GM12878 (cell line): ENCODE measurements around the gene TRIM8. TPM values are rescaled to one million over a fixed set of nuclear protein-coding genes. Genes with fewer than 3 reads are reported as not detected.

Experiments
- ATAC-seq: fragments of 200-7000 bp; cut with Tn5 transposase; 3 replicates; pipeline ENCODE4 v1.9.1; 2020; ENCODE audit warnings: mild to moderate bottlenecking, moderate library complexity
- BruUV-seq: library from RNA; stranded (reverse); fragments of 400-500 nt; replicated peaks from 2 replicates; lab custom pipeline; 2021; lab: Mats Ljungman, UMichigan
- CTCF ChIA-PET: fragments of 300-600 bp; sonication (Branson Sonifier 250); formaldehyde crosslinking; extraction: SDS; loops from one replicate; lab custom pipeline; 2021; ENCODE audit warnings: inconsistent platforms; lab: Yijun Ruan, JAX
- POLR2A ChIA-PET: fragments of 350-600 bp; formaldehyde crosslinking; extraction: SDS; loops from one replicate; lab custom pipeline; 2021; ENCODE audit warnings: inconsistent platforms; lab: Charles Lee
- RAD21 ChIA-PET: fragments of 300-600 bp; sonication (Branson Sonifier 250); formaldehyde crosslinking; loops from one replicate; lab custom pipeline; 2023; ENCODE audit warnings: antibody characterized with exemption; ENCODE audit not compliant: unreplicated experiment; lab: Charles Lee
- SMC1A ChIA-PET: fragments of 300-600 bp; sonication (Branson Sonifier 250); formaldehyde crosslinking; loops from one replicate; lab custom pipeline; 2023; ENCODE audit not compliant: unreplicated experiment, uncharacterized antibody; lab: Charles Lee
- DNase-seq: peaks from one replicate; pipeline ENCODE4 v3.0.0-alpha.2; 2011; ENCODE audit warnings: low read depth, low spot score
- FAIRE-seq: peaks from 3 replicates; lab custom pipeline; 2011; peaks lifted over from hg19 to GRCh38; lab: Jason Lieb, UNC
- H2AFZ ChIP-seq: 2 replicates; pipeline ENCODE4 v1.6.0; 2011; ENCODE audit warnings: low read depth, low read length, control low read depth; ENCODE audit not compliant: control insufficient read depth
- H3K27ac ChIP-seq: 2 replicates; pipeline ENCODE4 v1.5.1; 2011; ENCODE audit warnings: control low read depth; ENCODE audit not compliant: control insufficient read depth, insufficient read depth
- H3K27me3 ChIP-seq, 2 experiments: replicated peaks in 1 of 2; 2 replicates each; pipeline versions ENCODE4 v1.6.0 to v1.6.1; 2011; ENCODE audit warnings: low read length in 1 of 2; ENCODE audit not compliant: control insufficient read depth in 2 of 2, insufficient read depth in 2 of 2
- H3K36me3 ChIP-seq, 2 experiments: 2 replicates each; pipeline ENCODE4 v1.5.1; 2011; ENCODE audit warnings: low read length in 1 of 2; ENCODE audit not compliant: control insufficient read depth in 2 of 2, insufficient read depth in 2 of 2
- H3K4me1 ChIP-seq: 2 replicates; pipeline ENCODE4 v1.6.1; 2011; ENCODE audit warnings: mild to moderate bottlenecking, low read length, moderate library complexity, mixed read lengths; ENCODE audit not compliant: control insufficient read depth, insufficient read depth
- H3K4me2 ChIP-seq: 2 replicates; pipeline ENCODE4 v1.6.0; 2011; ENCODE audit warnings: control low read depth; ENCODE audit not compliant: control insufficient read depth, insufficient read depth
- H3K4me3 ChIP-seq: fragments of 200-600 bp; sonication (generic); 2 replicates; pipeline ENCODE4 v1.5.1; 2016
- H3K79me2 ChIP-seq: 2 replicates; pipeline ENCODE4 v1.6.0; 2011; ENCODE audit warnings: low read length; ENCODE audit not compliant: control insufficient read depth, insufficient read depth
- H3K9ac ChIP-seq: 2 replicates; pipeline ENCODE4 v1.8.0; 2011; ENCODE audit warnings: low read length, control low read depth, mixed read lengths; ENCODE audit not compliant: control insufficient read depth, insufficient read depth
- H3K9me3 ChIP-seq: replicated peaks from 3 replicates; pipeline ENCODE4 v1.5.1; 2011; ENCODE audit warnings: mild to moderate bottlenecking, low read length; ENCODE audit not compliant: control insufficient read depth, insufficient read depth
- H4K20me1 ChIP-seq: 2 replicates; pipeline ENCODE4 v1.6.0; 2011; ENCODE audit not compliant: control insufficient read depth, insufficient read depth
- ZBTB4 ChIP-seq: fragments of 450-650 bp; formaldehyde crosslinking; IDR thresholded peaks from 2 replicates; pipeline ENCODE4 v1.4.0; 2022; ENCODE audit warnings: mild to moderate bottlenecking, moderate library complexity
- WGBS: methylation state at CpG from one replicate; pipeline ENCODE4 v1.1.6; 2016; ENCODE audit warnings: low lambda C conversion rate; ENCODE audit not compliant: insufficient replicate concordance, insufficient coverage; ENCODE audit errors: missing lambda C conversion rate; 5-methylcytosine and 5-hydroxymethylcytosine counted together
- in situ Hi-C: fragments of 300-500 bp; cut with MboI; formaldehyde crosslinking; loops from 9 replicates; pipeline ENCODE4 v1.14.3; 2018; ENCODE audit warnings: mixed read lengths
- intact Hi-C: fragments of 100-400 bp; cut with micrococcal nuclease; formaldehyde crosslinking; loops from one replicate; pipeline ENCODE4 v1.14.2; 2022; ENCODE audit not compliant: unreplicated experiment
- polyA plus RNA-seq, 11 experiments: library from polyadenylated mRNA; depleted of rRNA in 4 of 11; unstranded in 6 of 11; stranded (reverse) in 5 of 11; fragments of >200 nt; fragmentation: Nextera tagmentation in 4 of 11; fragmentation: Illumina TruSeq in 1 of 11; extraction: Ambion mirVana in 4 of 11; extraction: Trizol in 1 of 11; gene quantifications; 1 replicate in 1 of 11; 2 replicates in 10 of 11; pipeline versions ENCODE4 v1.2.1 to v1.2.3, GENCODE V29; 2011 to 2016; ENCODE audit warnings: inconsistent platforms in 2 of 11, missing spikeins in 2 of 11, low read depth in 1 of 11
- total RNA-seq, 4 experiments: library from RNA; depleted of rRNA in 3 of 4; stranded (reverse); fragments of >200 nt in 3 of 4; fragmentation: Illumina TruSeq in 1 of 4; extraction: Trizol in 1 of 4; gene quantifications; 2 replicates each; pipeline versions ENCODE4 v1.2.1 to v1.2.3, GENCODE V29; 2013 to 2021

The TRIM8 gene
- total and polyA plus RNA-seq, 10 of the 15 experiments (the other 5 are each of a cell fraction or from before 2014, with no cell fraction given) = 7.9 to 53.2 (median 24.6) TPM

DNA sequence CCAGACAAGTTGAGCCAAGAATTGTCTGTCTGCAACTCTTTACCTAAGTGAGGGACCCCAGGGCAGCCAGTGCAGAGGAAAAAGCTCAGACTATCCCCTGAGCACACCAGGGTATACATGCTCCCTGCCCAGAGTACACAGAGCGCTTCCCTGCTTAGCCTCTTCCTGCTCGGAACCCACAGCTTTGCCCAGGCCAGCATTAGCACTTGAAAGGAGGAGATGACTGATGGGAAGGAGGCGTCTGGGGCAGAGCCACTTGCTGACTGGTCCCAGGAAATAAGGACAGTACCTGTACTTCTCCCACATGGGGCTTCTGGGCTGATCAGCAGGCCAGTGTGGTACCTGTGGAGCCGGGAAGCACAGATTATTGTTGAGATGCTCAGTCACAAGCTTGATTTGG is 48.4 kb upstream of the TRIM8 start:
- no peak overlapping the region for H3K4me3 ChIP-seq
- H3K4me2 ChIP-seq = no peak overlapping the region
- ChIA-PET SMC1A (interaction anchor here (1.2 to 1.7 kb wide), 3 partner anchors 12 to 116 kb away, joined by 3 to 8 read pairs (median 5); no protein-coding TSS in a partner anchor), RAD21 (interaction anchor here (0.6 to 1.7 kb wide), 6 partner anchors 74 to 646 kb away, joined by 3 to 5 read pairs (median 4); partner anchors contain the start of gene SUFU), CTCF (interaction anchor here (0.7 to 6.3 kb wide), 19 partner anchors 9 to 366 kb away, joined by 3 to 40 read pairs (median 3); partner anchors contain the start of genes ACTR1A and SUFU), POLR2A (no interaction called here)
- no TSS peak for BruUV-seq
- H3K4me1 ChIP-seq = no peaks in the 10 kb centered on the region
- no peak overlapping the region for H2AFZ ChIP-seq
- no peaks in the 10 kb centered on the region for H3K27me3 ChIP-seq
- FAIRE-seq = no peak
- no peak overlapping the region for H3K27ac ChIP-seq
- no peak; the same call in 2 of the 3 replicates for ATAC-seq
- DNase-seq = no peak
- no peaks in the 10 kb centered on the region for H4K20me1 ChIP-seq
- no peak for TF ChIP-seq ZBTB4 (CRISPR knock-in tag)
- no peaks in the 10 kb centered on the region for H3K9me3 ChIP-seq
- H3K36me3 ChIP-seq = peaks cover 2 to 9% of the 10 kb centered on the region in 2 experiments; a peak in 2 of 4 replicates
- intact Hi-C loops = loop anchor here (5.0 kb wide), 1 partner anchor 94 kb away; the partner anchor contains the start of genes ACTR1A and SUFU
- H3K9ac ChIP-seq = no peak overlapping the region
- in situ Hi-C loops = no loop called here
- WGBS = 73% methylated on average over 4 of the region's 4 CpGs
- H3K79me2 ChIP-seq = no peaks in the 10 kb centered on the region
